DND-41 (cell line): ENCODE measurements around the gene STAG2.
"Not testable (repeated sequence)": the region's sequence is repeated elsewhere in the genome, so short reads cannot be mapped to it uniquely, and the experiment has no call there.

Experiments used
- CTCF ChIP-seq: IDR thresholded peaks from 2 replicates; pipeline ENCODE4 v1.5.1; 2012; ENCODE audit warnings: borderline replicate concordance, low read length, moderate library complexity, mild to moderate bottlenecking; ENCODE audit not compliant: poor library complexity, severe bottlenecking; ENCODE audit errors: extremely low read depth
- EZH2 ChIP-seq: IDR thresholded peaks from 3 replicates; pipeline ENCODE4 v1.6.1; 2012; ENCODE audit warnings: borderline replicate concordance, low read depth, mild to moderate bottlenecking, moderate library complexity, low read length, inconsistent platforms; ENCODE audit not compliant: severe bottlenecking

GRCh38 chrX:124104512-124104911 lies 143.0 kb downstream of the STAG2 start:
- not testable (repeated sequence) for TF ChIP-seq CTCF, EZH2
